Fibroblast of pulmonary artery (primary cell): ENCODE data around the gene DIAPH3.

Experiments
- DNase-seq: peaks from one replicate; pipeline ENCODE4 v3.0.0-alpha.2; 2010; ENCODE audit warnings: low read depth
- H3K4me3 ChIP-seq: replicated peaks from 2 replicates; pipeline ENCODE4 v1.5.1; 2011; ENCODE audit warnings: low read depth, mild to moderate bottlenecking, control low read depth, low read length, moderate library complexity
- TF ChIP-seq, protein P1 (sequence below): IDR thresholded peaks from 2 replicates; pipeline ENCODE4 v1.5.1; 2011; ENCODE audit warnings: mild to moderate bottlenecking, control low read depth, low read length, inconsistent platforms; ENCODE audit errors: missing control alignments

Gene DIAPH3

GRCh38 chr13:59663707-59664106 lies 500.0 kb downstream of the DIAPH3 start:
- TF ChIP-seq, protein P1, sequence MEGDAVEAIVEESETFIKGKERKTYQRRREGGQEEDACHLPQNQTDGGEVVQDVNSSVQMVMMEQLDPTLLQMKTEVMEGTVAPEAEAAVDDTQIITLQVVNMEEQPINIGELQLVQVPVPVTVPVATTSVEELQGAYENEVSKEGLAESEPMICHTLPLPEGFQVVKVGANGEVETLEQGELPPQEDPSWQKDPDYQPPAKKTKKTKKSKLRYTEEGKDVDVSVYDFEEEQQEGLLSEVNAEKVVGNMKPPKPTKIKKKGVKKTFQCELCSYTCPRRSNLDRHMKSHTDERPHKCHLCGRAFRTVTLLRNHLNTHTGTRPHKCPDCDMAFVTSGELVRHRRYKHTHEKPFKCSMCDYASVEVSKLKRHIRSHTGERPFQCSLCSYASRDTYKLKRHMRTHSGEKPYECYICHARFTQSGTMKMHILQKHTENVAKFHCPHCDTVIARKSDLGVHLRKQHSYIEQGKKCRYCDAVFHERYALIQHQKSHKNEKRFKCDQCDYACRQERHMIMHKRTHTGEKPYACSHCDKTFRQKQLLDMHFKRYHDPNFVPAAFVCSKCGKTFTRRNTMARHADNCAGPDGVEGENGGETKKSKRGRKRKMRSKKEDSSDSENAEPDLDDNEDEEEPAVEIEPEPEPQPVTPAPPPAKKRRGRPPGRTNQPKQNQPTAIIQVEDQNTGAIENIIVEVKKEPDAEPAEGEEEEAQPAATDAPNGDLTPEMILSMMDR = no peak
- DNase-seq = no peak
- H3K4me3 ChIP-seq = no peak overlapping the region

GRCh38 chr13:59660582-59660981 lies 503.1 kb downstream of the DIAPH3 start:
- TF ChIP-seq, protein P1 = no peak
- no peak for DNase-seq
- H3K4me3 ChIP-seq = no peak overlapping the region

DNA sequence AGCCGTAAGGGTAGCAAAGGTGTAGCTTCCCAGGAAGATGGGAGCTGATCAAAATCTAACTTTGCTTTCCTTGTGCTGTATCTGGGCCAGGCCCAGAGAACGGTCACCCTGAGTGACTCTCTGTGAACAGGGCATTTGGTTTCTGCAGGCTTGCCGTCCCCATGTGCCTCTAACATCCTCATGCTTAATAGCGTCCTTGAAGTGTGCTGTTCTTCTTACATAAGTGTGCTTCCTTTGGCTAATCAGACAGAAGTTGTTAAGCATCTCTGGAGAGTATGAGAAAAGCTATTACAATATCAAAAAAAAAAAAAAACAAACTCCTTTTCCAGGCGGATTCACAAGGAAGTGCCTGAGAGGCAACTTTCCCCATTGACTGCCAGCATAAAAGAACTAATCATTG lies 503.7 kb downstream of the DIAPH3 start:
- DNase-seq = no peak

GRCh38 chr13:59658738-59659330 lies 504.9 kb downstream of the DIAPH3 start:
- DNase-seq = no peak
- no peak overlapping the region for H3K4me3 ChIP-seq

More for the DNA sequence above, 503.7 kb downstream of the DIAPH3 start:
- TF ChIP-seq, protein P1 = no peak
- no peak overlapping the region for H3K4me3 ChIP-seq

DNA sequence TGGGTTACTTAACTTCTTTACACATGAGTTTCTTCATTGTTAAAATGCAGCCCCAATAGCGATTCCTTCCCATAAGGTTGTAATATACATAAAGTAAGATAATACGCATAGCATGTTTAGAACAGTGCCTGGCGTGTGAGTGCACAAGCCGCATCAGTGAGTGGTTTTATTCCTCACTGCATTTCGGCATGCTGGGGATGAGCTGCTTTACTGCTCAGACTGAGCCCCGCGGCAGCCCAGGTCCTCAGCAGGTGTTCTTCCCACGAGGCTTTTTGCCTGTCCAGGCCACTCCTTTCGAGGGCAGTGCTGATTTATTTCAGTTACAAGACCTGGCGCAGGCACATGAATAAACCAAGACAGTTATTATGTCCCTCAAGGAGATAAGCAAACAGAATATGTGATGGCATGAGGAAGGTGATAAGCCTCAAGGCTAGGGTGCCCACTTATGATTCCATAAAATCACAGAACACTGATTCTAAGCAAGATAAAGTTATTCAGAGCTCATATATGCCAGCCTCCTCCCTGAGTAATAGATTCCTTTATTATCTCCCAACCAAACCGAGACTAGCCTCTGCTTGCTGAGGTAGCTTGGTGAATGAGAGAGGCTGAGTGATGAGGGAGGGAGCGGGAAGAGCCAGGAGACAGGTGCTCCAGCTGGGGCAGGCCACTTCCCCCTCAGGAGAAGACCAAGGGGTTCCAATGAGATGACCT lies 505.5 kb downstream of the DIAPH3 start:
- TF ChIP-seq, protein P1 = no peak
- DNase-seq = no peak
- no peak overlapping the region for H3K4me3 ChIP-seq

More at GRCh38 chr13:59658738-59659330, 504.9 kb downstream of the DIAPH3 start:
- TF ChIP-seq, protein P1 = no peak

GRCh38 chr13:59653916-59654315 lies 509.8 kb downstream of the DIAPH3 start:
- H3K4me3 ChIP-seq = no peak overlapping the region
- TF ChIP-seq, protein P1 = no peak
- DNase-seq = no peak
